Glutamatergic neuron (in vitro differentiated cells): ENCODE data around the gene COTL1. TPM values are rescaled to one million over a fixed set of nuclear protein-coding genes. Genes with fewer than 3 reads are reported as not detected.

Source experiments
- DNase-seq: peaks from one replicate; pipeline ENCODE4 v3.0.0; 2022
- H3K27ac Mint-ChIP-seq: one replicate; pipeline ENCODE4 v1.8.0; 2020; ENCODE audit warnings: mild to moderate bottlenecking, mixed read lengths, inconsistent platforms; ENCODE audit not compliant: unreplicated experiment
- H3K27me3 Mint-ChIP-seq: one replicate; pipeline ENCODE4 v1.8.0; 2020; ENCODE audit warnings: mild to moderate bottlenecking, moderate library complexity, mixed read lengths, inconsistent platforms; ENCODE audit not compliant: unreplicated experiment
- H3K36me3 Mint-ChIP-seq: one replicate; pipeline ENCODE4 v1.8.0; 2020; ENCODE audit warnings: mild to moderate bottlenecking, mixed read lengths, inconsistent platforms; ENCODE audit not compliant: unreplicated experiment
- H3K4me1 Mint-ChIP-seq: one replicate; pipeline ENCODE4 v1.8.0; 2020; ENCODE audit warnings: mild to moderate bottlenecking, low read depth, mixed read lengths, inconsistent platforms; ENCODE audit not compliant: unreplicated experiment
- H3K4me3 Mint-ChIP-seq: one replicate; pipeline ENCODE4 v1.8.0; 2020; ENCODE audit warnings: mild to moderate bottlenecking, mixed read lengths, inconsistent platforms; ENCODE audit not compliant: unreplicated experiment
- H3K9me3 Mint-ChIP-seq: one replicate; pipeline ENCODE4 v1.8.0; 2020; ENCODE audit warnings: mild to moderate bottlenecking, moderate library complexity, mixed read lengths, inconsistent platforms; ENCODE audit not compliant: unreplicated experiment
- total RNA-seq: library from RNA; stranded (reverse); fragmentation: NEBNext Ultra II Directional; extraction: Animal tissue kit (Norgen Biotek cat#: 25700); gene quantifications from one replicate; pipeline ENCODE4 v1.2.1, GENCODE V29; 2021; ENCODE audit not compliant: unreplicated experiment
- TF ChIP-seq, protein P1 (sequence below): fragments of 200-600 bp; sonication (generic); IDR thresholded peaks from one replicate; pipeline ENCODE4 v1.5.0; 2021; ENCODE audit not compliant: partially characterized antibody, unreplicated experiment

Gene COTL1
- total RNA-seq, 1 donor from 2014 or later = 545 TPM

DNA sequence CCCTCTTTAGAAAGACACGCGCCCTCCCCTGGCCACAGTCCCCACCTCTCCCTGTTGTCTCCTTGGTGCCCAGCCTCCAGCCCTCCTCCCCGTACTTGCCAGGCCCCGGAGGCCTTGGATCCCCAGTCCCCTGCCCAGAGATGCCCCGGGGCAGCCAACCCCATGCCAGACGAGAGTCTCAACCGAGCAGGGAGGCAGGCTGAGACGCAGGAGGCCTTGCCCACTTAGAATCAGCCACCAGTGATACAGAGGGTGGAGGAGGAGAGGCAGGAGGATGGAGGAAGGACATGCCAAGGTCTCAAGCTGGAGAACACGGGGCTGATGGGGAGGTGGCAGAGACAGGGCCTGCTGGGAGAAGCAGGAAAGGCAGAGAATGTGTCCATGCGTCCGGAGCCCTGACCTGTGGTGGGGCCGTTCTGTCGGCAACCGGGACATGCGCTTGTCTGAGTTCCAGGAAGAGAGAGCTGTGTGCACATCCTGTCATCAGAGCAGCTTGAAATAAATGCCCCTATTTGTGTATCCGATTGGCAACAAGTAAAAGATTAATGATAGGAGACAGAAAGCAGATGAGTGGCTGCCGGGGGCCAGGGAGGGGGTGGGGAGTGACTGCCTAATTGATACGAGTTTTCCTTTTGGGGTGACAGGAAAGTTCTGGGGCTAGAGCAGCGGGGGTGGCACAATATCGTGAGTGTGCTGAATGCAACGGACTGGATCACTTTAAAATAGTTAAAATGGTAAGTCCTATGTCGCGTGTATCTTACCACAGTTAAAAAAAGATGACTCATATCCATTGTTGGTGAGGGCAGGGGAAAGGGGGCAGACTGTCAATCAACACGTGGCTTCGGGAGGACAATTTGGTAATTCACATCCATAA, 68.7 kb downstream of the COTL1 start:
- TF ChIP-seq, protein P1, sequence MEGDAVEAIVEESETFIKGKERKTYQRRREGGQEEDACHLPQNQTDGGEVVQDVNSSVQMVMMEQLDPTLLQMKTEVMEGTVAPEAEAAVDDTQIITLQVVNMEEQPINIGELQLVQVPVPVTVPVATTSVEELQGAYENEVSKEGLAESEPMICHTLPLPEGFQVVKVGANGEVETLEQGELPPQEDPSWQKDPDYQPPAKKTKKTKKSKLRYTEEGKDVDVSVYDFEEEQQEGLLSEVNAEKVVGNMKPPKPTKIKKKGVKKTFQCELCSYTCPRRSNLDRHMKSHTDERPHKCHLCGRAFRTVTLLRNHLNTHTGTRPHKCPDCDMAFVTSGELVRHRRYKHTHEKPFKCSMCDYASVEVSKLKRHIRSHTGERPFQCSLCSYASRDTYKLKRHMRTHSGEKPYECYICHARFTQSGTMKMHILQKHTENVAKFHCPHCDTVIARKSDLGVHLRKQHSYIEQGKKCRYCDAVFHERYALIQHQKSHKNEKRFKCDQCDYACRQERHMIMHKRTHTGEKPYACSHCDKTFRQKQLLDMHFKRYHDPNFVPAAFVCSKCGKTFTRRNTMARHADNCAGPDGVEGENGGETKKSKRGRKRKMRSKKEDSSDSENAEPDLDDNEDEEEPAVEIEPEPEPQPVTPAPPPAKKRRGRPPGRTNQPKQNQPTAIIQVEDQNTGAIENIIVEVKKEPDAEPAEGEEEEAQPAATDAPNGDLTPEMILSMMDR = no peak
- Mint-ChIP-seq H3K27me3 (peaks cover 14% of the 10 kb centered on the region), H3K27ac (peak overlapping the region; percentile 97), H3K4me3 (no peak overlapping the region), H3K36me3 (no peaks in the 10 kb centered on the region), H3K4me1 (peaks cover 50% of the 10 kb centered on the region), H3K9me3 (peaks cover 11% of the 10 kb centered on the region)
- no peak for DNase-seq

DNA sequence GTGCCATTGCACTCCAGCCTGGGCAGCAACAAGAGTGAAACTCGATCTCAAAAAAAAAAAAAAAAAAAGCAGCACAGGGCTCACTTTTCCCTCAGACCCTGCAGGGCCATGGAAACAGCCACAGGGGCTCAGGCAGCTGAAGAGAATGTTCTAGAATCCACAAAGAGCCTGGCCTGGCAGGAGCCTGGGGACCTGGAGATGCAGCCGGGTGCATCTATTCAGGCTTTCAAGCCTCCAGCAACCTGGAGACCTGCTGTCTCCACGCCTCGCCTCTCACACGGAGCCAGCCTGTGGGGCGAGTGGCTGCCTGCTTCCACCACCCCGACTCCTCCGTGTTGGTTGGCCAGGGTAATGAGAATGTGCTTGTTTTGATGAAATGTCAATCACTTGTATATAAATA, 69.4 kb downstream of the COTL1 start:
- Mint-ChIP-seq H3K36me3 (no peaks in the 10 kb centered on the region), H3K27me3 (peaks cover 14% of the 10 kb centered on the region), H3K4me3 (no peak overlapping the region), H3K4me1 (peaks cover 45% of the 10 kb centered on the region), H3K27ac (peak overlapping the region; percentile 97), H3K9me3 (peaks cover 11% of the 10 kb centered on the region)
- peak; percentile 46 for DNase-seq
- TF ChIP-seq, protein P1 = no peak

DNA sequence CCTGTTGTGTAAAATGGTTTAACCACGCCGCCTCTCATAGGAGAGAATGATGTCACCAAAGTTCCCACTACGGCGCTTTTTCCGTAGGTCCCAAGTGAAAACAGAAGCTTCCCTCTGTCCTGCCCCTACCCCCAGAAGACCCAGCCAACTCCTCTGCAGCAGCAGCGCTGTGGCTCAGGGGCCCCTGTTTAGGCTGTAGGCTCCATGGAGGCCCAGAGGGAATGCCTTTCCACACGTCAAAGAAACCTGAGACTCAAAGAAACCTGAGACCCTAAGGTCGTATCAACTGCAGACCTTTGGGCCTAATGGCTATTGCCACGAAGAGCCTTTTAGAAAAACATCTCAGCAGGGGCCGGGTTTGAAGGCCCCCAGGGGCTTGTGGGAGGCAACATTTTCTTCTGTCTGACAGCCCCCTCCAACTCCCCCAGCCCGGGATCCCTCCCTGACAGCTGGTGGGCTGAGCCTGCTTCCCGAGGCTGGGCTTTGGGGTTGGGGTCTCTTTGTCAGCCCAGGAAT, 70.3 kb downstream of the COTL1 start:
- DNase-seq = peak; percentile 79
- Mint-ChIP-seq H3K27me3 (peaks cover 14% of the 10 kb centered on the region), H3K9me3 (peaks cover 11% of the 10 kb centered on the region), H3K4me1 (peaks cover 44% of the 10 kb centered on the region), H3K27ac (peak overlapping the region; percentile 97), H3K36me3 (no peaks in the 10 kb centered on the region), H3K4me3 (peak overlapping the region; percentile 27)
- TF ChIP-seq, protein P1 = no peak

DNA sequence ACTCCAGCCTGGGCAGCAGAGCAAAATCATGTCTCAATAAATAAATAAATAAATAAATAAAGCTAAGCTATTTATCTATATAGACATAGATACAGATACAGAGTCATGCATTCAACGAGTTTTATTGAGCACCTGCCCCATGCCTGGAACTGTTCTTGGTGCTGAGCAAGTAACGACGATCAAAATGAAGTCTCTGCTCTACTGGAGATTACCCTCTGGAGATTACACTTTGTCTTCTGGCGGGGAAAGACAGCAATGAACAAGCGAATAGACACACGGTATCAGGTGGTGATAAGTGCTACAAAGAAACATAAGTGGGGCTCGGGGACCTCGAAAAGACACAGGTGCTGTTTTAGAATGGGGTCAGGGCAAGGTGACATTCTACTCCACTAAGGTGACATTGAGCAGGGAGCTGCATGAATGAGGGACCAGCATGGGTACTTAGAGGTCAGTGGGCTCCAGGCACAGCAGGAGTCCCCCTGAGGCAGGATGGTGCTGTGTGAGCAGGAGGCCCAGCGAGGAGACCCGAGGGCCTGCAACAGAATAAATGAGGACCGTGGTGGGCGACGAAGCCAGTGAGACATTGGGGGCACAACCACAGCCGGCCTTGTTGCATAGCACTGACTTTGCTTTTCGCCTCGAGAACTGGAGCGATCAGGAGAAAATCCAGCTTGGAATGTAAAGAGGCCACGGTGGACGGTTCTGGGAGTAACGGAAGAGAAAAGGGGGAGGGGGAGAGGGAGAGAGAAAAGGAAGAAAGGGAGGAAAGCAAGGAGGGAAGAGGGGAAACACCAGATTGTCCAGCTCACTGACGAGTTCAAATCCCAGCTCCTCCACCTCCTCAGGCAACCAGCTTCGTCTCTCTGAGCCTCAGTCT, 71.0 kb downstream of the COTL1 start:
- peak overlapping the region; percentile 27 for H3K4me3 Mint-ChIP-seq
- H3K36me3 Mint-ChIP-seq = no peaks in the 10 kb centered on the region
- peaks cover 45% of the 10 kb centered on the region for H3K4me1 Mint-ChIP-seq
- DNase-seq = no peak
- TF ChIP-seq, protein P1 = no peak
- H3K27me3 Mint-ChIP-seq = peaks cover 14% of the 10 kb centered on the region
- peak overlapping the region; percentile 97 for H3K27ac Mint-ChIP-seq
- H3K9me3 Mint-ChIP-seq = peaks cover 14% of the 10 kb centered on the region
